Testis (tissue), 2 donors: ENCODE results near the gene ACSM2B.

Source experiments
- POLR2A ChIP-seq: fragments of 450-650 bp; IDR thresholded peaks from one replicate; pipeline ENCODE4 v1.6.1; 2017; ENCODE audit warnings: antibody characterized with exemption, mild to moderate bottlenecking, moderate library complexity
- TF ChIP-seq, protein P1 (sequence below), 3 experiments: fragments of 450-650 bp in 2 of 3; fragments of 200-600 bp in 1 of 3; sonication (generic) in 1 of 3; IDR thresholded peaks; one replicate each; pipeline ENCODE4 v1.5.1; 2016 to 2019; ENCODE audit warnings: antibody characterized with exemption in 3 of 3, mild to moderate bottlenecking in 2 of 3, moderate library complexity in 1 of 3

DNA sequence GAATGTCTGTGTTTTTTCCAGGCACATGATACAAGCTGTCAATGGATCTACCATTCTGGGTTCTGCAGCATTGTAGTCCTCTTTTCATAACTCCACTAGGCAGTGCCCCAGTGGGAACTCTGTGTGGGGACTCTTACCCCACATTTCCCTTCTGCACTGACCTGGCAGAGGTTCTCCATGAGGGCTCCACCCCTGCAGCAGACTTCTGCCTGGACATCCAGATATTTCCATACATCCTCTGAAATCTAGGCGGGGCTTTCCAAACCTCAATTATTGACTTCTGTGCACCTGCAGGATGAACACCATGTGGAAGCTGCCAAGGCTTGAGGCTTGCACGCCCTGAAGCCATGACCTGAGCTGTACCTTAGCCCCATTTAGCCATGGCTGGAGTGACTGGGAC is 68.9 kb downstream of the ACSM2B start:
- TF ChIP-seq, protein P1, sequence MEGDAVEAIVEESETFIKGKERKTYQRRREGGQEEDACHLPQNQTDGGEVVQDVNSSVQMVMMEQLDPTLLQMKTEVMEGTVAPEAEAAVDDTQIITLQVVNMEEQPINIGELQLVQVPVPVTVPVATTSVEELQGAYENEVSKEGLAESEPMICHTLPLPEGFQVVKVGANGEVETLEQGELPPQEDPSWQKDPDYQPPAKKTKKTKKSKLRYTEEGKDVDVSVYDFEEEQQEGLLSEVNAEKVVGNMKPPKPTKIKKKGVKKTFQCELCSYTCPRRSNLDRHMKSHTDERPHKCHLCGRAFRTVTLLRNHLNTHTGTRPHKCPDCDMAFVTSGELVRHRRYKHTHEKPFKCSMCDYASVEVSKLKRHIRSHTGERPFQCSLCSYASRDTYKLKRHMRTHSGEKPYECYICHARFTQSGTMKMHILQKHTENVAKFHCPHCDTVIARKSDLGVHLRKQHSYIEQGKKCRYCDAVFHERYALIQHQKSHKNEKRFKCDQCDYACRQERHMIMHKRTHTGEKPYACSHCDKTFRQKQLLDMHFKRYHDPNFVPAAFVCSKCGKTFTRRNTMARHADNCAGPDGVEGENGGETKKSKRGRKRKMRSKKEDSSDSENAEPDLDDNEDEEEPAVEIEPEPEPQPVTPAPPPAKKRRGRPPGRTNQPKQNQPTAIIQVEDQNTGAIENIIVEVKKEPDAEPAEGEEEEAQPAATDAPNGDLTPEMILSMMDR (IDR thresholded peaks at IDR 0.05) = no peak
- TF ChIP-seq POLR2A = no peak
